Measurements from ENCODE around the gene NT5C.

Gene NT5C

GRCh38 chr17:75116737-75117136, 14.8 kb downstream of the NT5C start:
- peak in 1 of 2 donors; percentile 28 for DNase-seq (ENCODE audit: low read depth in 2 of 2)
- TF ChIP-seq CTCF (IDR thresholded peaks at IDR 0.05; ENCODE audit: low read depth, low read length): no peak
- H3K4me3 ChIP-seq (replicated peaks in 1 of 2; ENCODE audit: low read depth in 2 of 2, low read length in 2 of 2): no peak overlapping the region

- TF ChIP-seq CTCF (IDR thresholded peaks at IDR 0.05; ENCODE audit: low read depth, low read length): no peak
- no peak overlapping the region for H3K4me3 ChIP-seq (replicated peaks in 1 of 2; ENCODE audit: low read depth in 2 of 2, low read length in 2 of 2)
- DNase-seq (ENCODE audit: low read depth in 2 of 2): no peak
Measured at GRCh38 chr17:75115555-75115954, 16.0 kb downstream of the NT5C start.

GRCh38 chr17:75114552-75115314, 16.8 kb downstream of the NT5C start:
- no peak for TF ChIP-seq CTCF (IDR thresholded peaks at IDR 0.05; ENCODE audit: low read depth, low read length)
- H3K4me3 ChIP-seq (replicated peaks in 1 of 2; ENCODE audit: low read depth in 2 of 2, low read length in 2 of 2): peak overlapping the region; percentile 45 to 54
- no peak for DNase-seq (ENCODE audit: low read depth in 2 of 2)

GRCh38 chr17:75113798-75114551, 17.6 kb downstream of the NT5C start:
- DNase-seq (ENCODE audit: low read depth in 2 of 2): peak; percentile 94 to 95
- H3K4me3 ChIP-seq (replicated peaks in 1 of 2; ENCODE audit: low read depth in 2 of 2, low read length in 2 of 2): peak overlapping the region; percentile 45 to 54
- peak; percentile 92 for TF ChIP-seq CTCF (IDR thresholded peaks at IDR 0.05; ENCODE audit: low read depth, low read length)

GRCh38 chr17:75111777-75112335, 19.7 kb downstream of the NT5C start:
- no peak overlapping the region for H3K4me3 ChIP-seq (replicated peaks in 1 of 2; ENCODE audit: low read depth in 2 of 2, low read length in 2 of 2)
- no peak for TF ChIP-seq CTCF (IDR thresholded peaks at IDR 0.05; ENCODE audit: low read depth, low read length)
- no peak for DNase-seq (ENCODE audit: low read depth in 2 of 2)

GRCh38 chr17:75110234-75110937, 21.2 kb downstream of the NT5C start:
- DNase-seq (ENCODE audit: low read depth in 2 of 2): peak in 1 of 2 donors; percentile 22
- no peak for TF ChIP-seq CTCF (IDR thresholded peaks at IDR 0.05; ENCODE audit: low read depth, low read length)
- peak overlapping the region; percentile 79 to 81 for H3K4me3 ChIP-seq (replicated peaks in 1 of 2; ENCODE audit: low read depth in 2 of 2, low read length in 2 of 2)

Data from cardiac fibroblast (primary cell).